ENCODE data around the gene CEP131.

The CEP131 gene

GRCh38 chr17:81197831-81198490 is 24.8 kb downstream of the CEP131 start:
- TF ChIP-seq SPI1 (IDR thresholded peaks at IDR 0.05; ENCODE audit: borderline replicate concordance, low read depth): no peak
- no peaks in the 10 kb centered on the region for H3K27me3 ChIP-seq (ENCODE audit: insufficient read depth, poor library complexity, severe bottlenecking)
- no peak overlapping the region for H3K27ac ChIP-seq (replicated peaks)
- DNase-seq (ENCODE audit: low read depth in 1 of 2, low spot score in 1 of 2): no peak
- H3K4me3 ChIP-seq (replicated peaks; ENCODE audit: insufficient read depth, low read length): no peak overlapping the region

DNA sequence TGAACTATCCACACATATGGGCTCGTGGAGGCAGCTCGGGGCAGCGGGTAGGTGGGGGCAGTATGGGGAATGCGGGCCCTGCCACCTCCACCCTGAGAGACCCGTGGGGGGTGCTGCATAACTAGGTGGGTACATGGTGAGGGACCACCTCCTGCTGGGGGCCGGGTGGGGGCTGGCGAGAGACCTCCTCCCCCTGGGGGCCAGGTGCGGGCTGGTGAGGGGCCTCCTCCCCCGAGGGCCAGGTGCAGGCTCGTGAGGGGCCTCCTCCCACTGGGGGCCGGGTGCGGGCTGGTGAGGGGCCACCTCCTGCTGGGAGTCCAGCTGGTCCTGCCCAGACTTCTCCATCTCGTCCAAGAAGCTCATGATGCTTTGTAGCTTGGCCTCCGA is 25.4 kb downstream of the CEP131 start:
- no peak for DNase-seq (ENCODE audit: low read depth in 1 of 2, low spot score in 1 of 2)
- H3K4me3 ChIP-seq (replicated peaks; ENCODE audit: insufficient read depth, low read length): no peak overlapping the region
- no peak for TF ChIP-seq POLR2AphosphoS5 (IDR thresholded peaks at IDR 0.05; ENCODE audit: low read depth)
- TF ChIP-seq REST (IDR thresholded peaks at IDR 0.05; ENCODE audit: insufficient replicate concordance, low read depth): no peak
- TF ChIP-seq SPI1 (IDR thresholded peaks at IDR 0.05; ENCODE audit: borderline replicate concordance, low read depth): no peak
- no peak for TF ChIP-seq GABPA (IDR thresholded peaks at IDR 0.05; ENCODE audit: low read depth)
- TF ChIP-seq, protein P1, sequence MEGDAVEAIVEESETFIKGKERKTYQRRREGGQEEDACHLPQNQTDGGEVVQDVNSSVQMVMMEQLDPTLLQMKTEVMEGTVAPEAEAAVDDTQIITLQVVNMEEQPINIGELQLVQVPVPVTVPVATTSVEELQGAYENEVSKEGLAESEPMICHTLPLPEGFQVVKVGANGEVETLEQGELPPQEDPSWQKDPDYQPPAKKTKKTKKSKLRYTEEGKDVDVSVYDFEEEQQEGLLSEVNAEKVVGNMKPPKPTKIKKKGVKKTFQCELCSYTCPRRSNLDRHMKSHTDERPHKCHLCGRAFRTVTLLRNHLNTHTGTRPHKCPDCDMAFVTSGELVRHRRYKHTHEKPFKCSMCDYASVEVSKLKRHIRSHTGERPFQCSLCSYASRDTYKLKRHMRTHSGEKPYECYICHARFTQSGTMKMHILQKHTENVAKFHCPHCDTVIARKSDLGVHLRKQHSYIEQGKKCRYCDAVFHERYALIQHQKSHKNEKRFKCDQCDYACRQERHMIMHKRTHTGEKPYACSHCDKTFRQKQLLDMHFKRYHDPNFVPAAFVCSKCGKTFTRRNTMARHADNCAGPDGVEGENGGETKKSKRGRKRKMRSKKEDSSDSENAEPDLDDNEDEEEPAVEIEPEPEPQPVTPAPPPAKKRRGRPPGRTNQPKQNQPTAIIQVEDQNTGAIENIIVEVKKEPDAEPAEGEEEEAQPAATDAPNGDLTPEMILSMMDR (IDR thresholded peaks at IDR 0.05; ENCODE audit: insufficient read depth, low read length): no peak
- no peak overlapping the region for H3K27ac ChIP-seq (replicated peaks)
- H3K27me3 ChIP-seq (ENCODE audit: insufficient read depth, poor library complexity, severe bottlenecking): no peaks in the 10 kb centered on the region

GRCh38 chr17:81196505-81197408 is 26.0 kb downstream of the CEP131 start:
- TF ChIP-seq, protein P1 (IDR thresholded peaks at IDR 0.05; ENCODE audit: insufficient read depth, low read length): no peak
- TF ChIP-seq REST (IDR thresholded peaks at IDR 0.05; ENCODE audit: insufficient replicate concordance, low read depth) (no peak), POLR2AphosphoS5 (IDR thresholded peaks at IDR 0.05; ENCODE audit: low read depth) (no peak), GABPA (IDR thresholded peaks at IDR 0.05; ENCODE audit: low read depth) (no peak), SPI1 (IDR thresholded peaks at IDR 0.05; ENCODE audit: borderline replicate concordance, low read depth) (no peak)
- no peaks in the 10 kb centered on the region for H3K27me3 ChIP-seq (ENCODE audit: insufficient read depth, poor library complexity, severe bottlenecking)
- no peak overlapping the region for H3K4me3 ChIP-seq (replicated peaks; ENCODE audit: insufficient read depth, low read length)
- DNase-seq (ENCODE audit: low read depth in 1 of 2, low spot score in 1 of 2): no peak
- no peak overlapping the region for H3K27ac ChIP-seq (replicated peaks)

GRCh38 chr17:81195941-81196495 is 26.7 kb downstream of the CEP131 start:
- H3K27me3 ChIP-seq (ENCODE audit: insufficient read depth, poor library complexity, severe bottlenecking): no peaks in the 10 kb centered on the region
- no peak overlapping the region for H3K27ac ChIP-seq (replicated peaks)

More at GRCh38 chr17:81195941-81196495, 26.7 kb downstream of the CEP131 start:
- no peak overlapping the region for H3K4me3 ChIP-seq (replicated peaks; ENCODE audit: insufficient read depth, low read length)
- no peak for DNase-seq (ENCODE audit: low read depth in 1 of 2, low spot score in 1 of 2)
- TF ChIP-seq REST (IDR thresholded peaks at IDR 0.05; ENCODE audit: insufficient replicate concordance, low read depth) (no peak), SPI1 (IDR thresholded peaks at IDR 0.05; ENCODE audit: borderline replicate concordance, low read depth) (no peak), POLR2AphosphoS5 (IDR thresholded peaks at IDR 0.05; ENCODE audit: low read depth) (no peak), GABPA (IDR thresholded peaks at IDR 0.05; ENCODE audit: low read depth) (no peak)
- TF ChIP-seq, protein P1 (IDR thresholded peaks at IDR 0.05; ENCODE audit: insufficient read depth, low read length): no peak

All from HL-60 (cell line).